ENCODE data around the gene CMTM5. TPM values are rescaled to one million over a fixed set of nuclear protein-coding genes. Genes with fewer than 3 reads are reported as not detected.

The CMTM5 gene
- total RNA-seq, 1 donor from 2014 or later: 2.0 TPM

GRCh38 chr14:23428686-23429495 lies 52.0 kb downstream of the CMTM5 start:
- no peaks in the 10 kb centered on the region for H3K9me3 Mint-ChIP-seq
- DNase-seq (ENCODE audit: low read depth, low spot score): no peak
- no peak overlapping the region for H3K27ac Mint-ChIP-seq (ENCODE audit: unreplicated experiment)
- peaks cover 11% of the 10 kb centered on the region for H3K27me3 Mint-ChIP-seq (ENCODE audit: low read depth)
- H3K4me1 Mint-ChIP-seq: peaks cover 5% of the 10 kb centered on the region
- TF ChIP-seq CTCF (conservative IDR thresholded peaks at IDR 0.05): no peak
- H3K36me3 Mint-ChIP-seq (ENCODE audit: low read depth): no peaks in the 10 kb centered on the region
- H3K4me3 Mint-ChIP-seq: no peak overlapping the region

Small RNAs within 50 kb of the gene (microRNA-seq; reads per million reads assigned to microRNA genes)
- gene MIR208A: not detected
- gene MIR208B: 1.8 reads per million

Other genes with a start within 250 kb of the CMTM5 start
- 6.6 and 9.4 TPM in 2 replicates for gene SLC7A8, start 193.4 kb upstream of the CMTM5 start, total RNA-seq
- gene RNF212B, start 139.1 kb upstream of the CMTM5 start, total RNA-seq: not detected in 2 replicates
- gene HOMEZ, start 90.9 kb upstream of the CMTM5 start, total RNA-seq: 14.8 and 17.2 TPM in 2 replicates
- 13.6 and 15.0 TPM in 2 replicates for gene PPP1R3E, start 74.2 kb upstream of the CMTM5 start, total RNA-seq
- 21.9 and 24.8 TPM in 2 replicates for gene BCL2L2, start 70.2 kb upstream of the CMTM5 start, total RNA-seq
- gene PABPN1, start 55.6 kb upstream of the CMTM5 start, total RNA-seq: 375 and 379 TPM in 2 replicates
- gene SLC22A17, start 24.2 kb upstream of the CMTM5 start, total RNA-seq: 39.4 and 42.4 TPM in 2 replicates
- gene EFS, start 11.9 kb upstream of the CMTM5 start, total RNA-seq: 100 and 104 TPM in 2 replicates
- gene IL25, start 4.2 kb upstream of the CMTM5 start, total RNA-seq: not detected in 2 replicates
- not detected in 2 replicates for gene MYH6, start 31.2 kb downstream of the CMTM5 start, total RNA-seq
- 0.05 TPM in 1 of 2 replicates, not detected in the other for gene MYH7, start 58.6 kb downstream of the CMTM5 start, total RNA-seq
- gene NGDN, start 92.7 kb downstream of the CMTM5 start, total RNA-seq: 53.3 and 54.7 TPM in 2 replicates
- gene ZFHX2, start 174.7 kb downstream of the CMTM5 start, total RNA-seq: 9.9 and 11.0 TPM in 2 replicates
- 19.4 and 19.6 TPM in 2 replicates for gene THTPA, start 179.2 kb downstream of the CMTM5 start, total RNA-seq
- gene AP1G2, start 190.7 kb downstream of the CMTM5 start, total RNA-seq: 42.3 and 53.2 TPM in 2 replicates
- 1.3 and 1.4 TPM in 2 replicates for gene JPH4, start 201.7 kb downstream of the CMTM5 start, total RNA-seq

All from neural crest cell (in vitro differentiated cells).